Ammon's horn (tissue), 1 donor: ENCODE results near the gene TMEM132D.
"Not testable (repeated sequence)": the region's sequence is repeated elsewhere in the genome, so short reads cannot be mapped to it uniquely, and the experiment has no call there.

ENCODE experiments used
- DNase-seq: peaks from one replicate; pipeline ENCODE4 v3.0.0-alpha.2; 2016; ENCODE audit warnings: low spot score

Gene TMEM132D

DNA sequence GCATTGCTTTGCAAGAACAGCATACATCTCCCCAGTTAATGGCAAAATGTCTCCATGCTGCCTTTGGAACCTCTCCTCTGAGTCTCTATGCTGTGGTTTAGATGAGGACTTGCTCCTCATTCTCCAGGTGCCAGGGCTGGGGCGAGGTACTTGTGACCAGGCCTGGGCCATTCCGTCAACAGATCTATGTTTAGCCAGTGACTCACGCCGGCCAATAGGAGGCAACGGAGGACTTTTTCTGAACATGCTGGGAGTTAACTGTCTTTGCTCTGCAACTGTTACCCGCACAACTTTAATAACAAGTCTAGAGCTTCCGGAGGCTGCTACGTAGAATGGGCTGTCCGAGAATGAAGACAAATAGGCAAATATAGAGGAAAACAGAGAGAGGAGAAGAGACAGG lies 836.3 kb downstream of the TMEM132D start:
- DNase-seq: no peak

DNA sequence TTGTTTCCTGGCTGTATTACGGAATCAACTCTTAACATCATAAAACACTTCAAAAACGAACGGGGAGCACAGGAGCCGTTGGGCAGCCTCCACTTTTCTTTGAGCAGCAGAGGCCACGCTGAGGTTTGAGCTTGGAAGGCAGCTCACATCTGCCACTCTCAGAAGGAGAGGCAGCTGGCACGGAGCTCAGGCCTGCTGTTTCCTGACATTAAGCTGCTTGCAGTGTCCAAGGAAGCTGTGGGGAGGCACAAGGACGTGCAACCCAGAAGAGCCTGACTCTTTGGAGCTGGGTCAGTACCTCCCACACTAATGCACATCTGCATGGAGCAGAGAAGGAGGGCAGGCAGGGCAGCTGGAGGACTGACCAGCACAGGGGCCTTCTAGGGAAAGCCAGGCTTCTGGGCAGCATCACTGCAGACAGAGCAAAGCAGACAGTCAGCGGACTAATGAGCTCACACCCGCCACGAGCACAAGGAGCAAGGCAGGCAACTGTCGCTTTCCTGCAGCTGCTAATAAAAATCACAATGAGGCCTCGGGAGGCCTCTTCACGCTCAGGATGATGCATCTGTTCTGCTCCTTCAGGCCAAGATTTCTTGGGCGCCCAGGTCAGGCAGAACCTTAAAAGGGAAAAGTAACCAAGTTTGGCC lies 839.5 kb downstream of the TMEM132D start:
- DNase-seq: no peak

- DNase-seq: no peak
These were observed 840.2 kb downstream of the TMEM132D start for GRCh38 chr12:129063600-129063999.

GRCh38 chr12:129053232-129053631 lies 850.6 kb downstream of the TMEM132D start:
- no peak for DNase-seq

DNA sequence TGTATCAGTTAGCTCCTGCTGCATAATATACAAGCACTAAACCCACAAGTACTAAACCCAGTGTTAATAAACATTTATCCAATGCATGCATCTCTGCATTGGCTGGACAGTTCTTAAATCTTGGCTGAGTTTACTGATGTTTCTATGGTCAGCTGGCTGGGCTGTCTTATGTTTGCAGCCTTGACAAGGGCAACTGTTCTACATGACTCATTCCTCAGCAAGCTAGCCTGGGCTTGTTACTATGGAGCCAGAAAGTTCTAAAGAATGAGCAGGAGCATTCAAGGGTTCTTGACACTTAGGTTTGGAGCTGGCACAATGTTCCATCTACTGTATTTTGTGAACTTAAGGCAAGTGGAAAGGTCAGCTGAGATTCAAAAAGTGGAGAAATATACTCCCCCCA lies 851.5 kb downstream of the TMEM132D start:
- no peak for DNase-seq

- DNase-seq: no peak
These were observed 853.9 kb downstream of the TMEM132D start for GRCh38 chr12:129049917-129050316.

- DNase-seq: not testable (repeated sequence)
These were observed 860.5 kb downstream of the TMEM132D start for GRCh38 chr12:129043334-129043733.

DNA sequence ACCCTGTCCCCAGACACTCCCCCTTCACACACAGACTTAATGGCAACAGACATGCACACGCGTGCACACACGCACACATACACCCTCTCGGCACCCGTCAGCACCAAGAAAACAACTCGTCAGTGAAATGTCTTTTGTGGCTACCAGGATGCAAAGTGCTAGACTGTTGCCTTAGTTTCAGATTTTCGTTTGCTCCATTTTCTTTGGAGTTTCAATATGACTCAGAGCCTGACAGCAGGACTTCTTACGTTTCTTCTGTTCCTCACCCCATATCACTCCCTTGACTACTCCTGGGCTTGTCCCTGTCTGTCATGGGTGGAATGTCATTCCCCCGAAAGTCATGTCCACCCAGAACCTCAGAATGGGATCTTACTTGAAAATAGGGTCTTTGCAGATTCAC lies 867.7 kb downstream of the TMEM132D start:
- DNase-seq: no peak

DNA sequence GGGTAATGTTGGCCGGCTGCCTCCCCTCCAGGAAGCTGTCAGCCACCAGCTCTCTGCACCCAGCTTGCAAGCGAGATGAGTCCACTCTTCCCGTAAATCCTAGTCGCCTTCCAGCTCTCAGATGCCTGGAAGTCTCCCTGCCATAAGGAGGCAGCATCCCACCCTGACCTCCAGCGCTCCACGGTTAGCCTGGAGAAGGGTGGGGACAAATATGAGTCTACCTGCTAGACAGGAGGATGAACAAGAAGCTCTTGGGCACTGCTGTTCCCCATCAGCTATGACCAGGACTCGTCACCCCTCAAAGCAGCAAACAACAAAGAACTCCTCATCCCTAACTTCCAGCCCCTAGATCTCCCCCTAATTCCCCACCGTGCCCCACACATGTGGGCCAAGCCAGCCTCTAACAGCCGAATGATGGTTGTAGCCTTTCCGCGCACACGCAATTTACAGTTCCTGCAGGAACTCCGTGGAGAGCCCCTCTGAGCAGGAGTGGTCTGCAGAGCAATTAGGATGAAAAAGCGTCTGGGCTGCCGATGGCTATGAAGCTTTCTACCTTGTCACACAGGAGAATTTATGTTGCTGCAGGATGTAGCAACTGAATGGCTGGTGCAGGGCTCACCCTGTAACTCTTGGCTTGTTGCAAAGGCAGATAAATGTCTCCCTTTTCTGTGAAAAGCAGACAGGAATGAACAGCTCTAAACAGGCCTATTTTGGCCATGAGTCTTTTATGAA lies 869.1 kb downstream of the TMEM132D start:
- DNase-seq: no peak

DNA sequence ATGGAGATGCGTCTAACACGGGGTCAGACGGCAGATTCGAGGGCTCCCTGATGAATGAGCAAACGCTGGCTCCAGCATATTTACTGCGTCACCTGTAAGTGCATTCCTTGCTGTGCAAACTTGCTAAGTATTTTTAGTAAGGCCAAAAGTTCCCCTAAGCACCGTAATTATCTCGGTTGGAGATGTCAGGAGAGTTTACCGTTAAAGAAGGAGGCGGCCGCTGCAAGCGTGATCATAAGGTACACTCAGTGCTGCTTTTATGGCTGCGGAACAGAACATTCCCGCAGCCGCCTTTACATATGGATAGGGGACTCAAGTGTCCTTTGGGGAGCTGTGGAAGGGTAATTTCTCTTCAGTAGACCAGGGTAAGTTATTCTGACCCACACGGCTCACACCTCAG lies 875.0 kb downstream of the TMEM132D start:
- no peak for DNase-seq

GRCh38 chr12:129025055-129025454 lies 878.8 kb downstream of the TMEM132D start:
- no peak for DNase-seq
